IMR-90 (cell line): ENCODE measurements around the gene HDGF. TPM values are rescaled to one million over a fixed set of nuclear protein-coding genes. Genes with fewer than 3 reads are reported as not detected.
A peak's percentile ranks its signal among the peaks of the same experiment; 100 is the strongest.

Experiments used
- ATAC-seq: fragments of 200-7000 bp; cut with Tn5 transposase; 2 replicates; pipeline ENCODE4 v1.9.1; 2020; ENCODE audit warnings: low read depth, mild to moderate bottlenecking, moderate library complexity
- BruUV-seq: library from RNA; stranded (reverse); fragments of 400-500 nt; replicated peaks from 2 replicates; lab custom pipeline; 2021; lab: Mats Ljungman, UMichigan
- CTCF ChIA-PET: fragments of 300-600 bp; formaldehyde crosslinking; extraction: SDS; loops from one replicate; lab custom pipeline; 2021; ENCODE audit warnings: antibody characterized with exemption; lab: Yijun Ruan, JAX
- POLR2A ChIA-PET: fragments of 300-600 bp; sonication (Branson Sonifier 250); formaldehyde crosslinking; loops from one replicate; lab custom pipeline; 2022; ENCODE audit warnings: antibody characterized with exemption; ENCODE audit not compliant: unreplicated experiment; lab: Charles Lee
- DNase-seq: peaks from one replicate; pipeline ENCODE4 v3.0.0; 2013
- H2AFZ ChIP-seq: replicated peaks from 2 replicates; pipeline ENCODE3; 2013; ENCODE audit warnings: low read length, mild to moderate bottlenecking; ENCODE audit not compliant: poor library complexity
- H2AK5ac ChIP-seq: 2 replicates; pipeline ENCODE4 v1.6.1; 2013; ENCODE audit warnings: low read depth, low read length, inconsistent platforms
- H2AK9ac ChIP-seq: replicated peaks from 2 replicates; pipeline ENCODE3; 2013; ENCODE audit warnings: mild to moderate bottlenecking, low read depth, low read length, moderate library complexity; ENCODE audit not compliant: poor library complexity
- H2BK120ac ChIP-seq: 2 replicates; pipeline ENCODE4 v1.6.1; 2013; ENCODE audit warnings: low read depth, low read length, inconsistent platforms
- H2BK15ac ChIP-seq: 3 replicates; pipeline ENCODE4 v1.6.1; 2013; ENCODE audit warnings: low read depth, low read length, inconsistent platforms
- H2BK20ac ChIP-seq: 2 replicates; pipeline ENCODE4 v1.6.1; 2013; ENCODE audit warnings: low read depth, mild to moderate bottlenecking, inconsistent platforms, low read length, moderate library complexity
- H2BK5ac ChIP-seq: 2 replicates; pipeline ENCODE4 v1.6.1; 2013; ENCODE audit warnings: mild to moderate bottlenecking, low read depth, low read length, inconsistent platforms; ENCODE audit not compliant: poor library complexity, severe bottlenecking
- H3K14ac ChIP-seq: replicated peaks from 2 replicates; pipeline ENCODE4 v1.6.1; 2013; ENCODE audit warnings: low read depth, low read length, inconsistent platforms
- H3K18ac ChIP-seq: 2 replicates; pipeline ENCODE4 v1.6.1; 2013; ENCODE audit warnings: low read depth, low read length, control low read depth
- H3K23ac ChIP-seq: 2 replicates; pipeline ENCODE4 v1.6.1; 2013; ENCODE audit warnings: low read depth, low read length, inconsistent platforms
- H3K27ac ChIP-seq: 2 replicates; pipeline ENCODE4 v1.5.1; 2013; ENCODE audit warnings: mild to moderate bottlenecking, control low read depth, low read length; ENCODE audit not compliant: insufficient read depth
- H3K27me3 ChIP-seq: 2 replicates; pipeline ENCODE4 v1.6.1; 2013; ENCODE audit warnings: low read length; ENCODE audit not compliant: control insufficient read depth, insufficient read depth
- H3K36me3 ChIP-seq: 2 replicates; pipeline ENCODE4 v1.6.1; 2013; ENCODE audit warnings: low read length, mixed read lengths; ENCODE audit not compliant: control insufficient read depth, insufficient read depth
- H3K4ac ChIP-seq: 2 replicates; pipeline ENCODE4 v1.6.1; 2013; ENCODE audit warnings: low read depth, low read length, inconsistent platforms
- H3K4me1 ChIP-seq: 2 replicates; pipeline ENCODE4 v1.6.1; 2013; ENCODE audit warnings: low read length, mixed read lengths; ENCODE audit not compliant: control insufficient read depth, insufficient read depth
- H3K4me2 ChIP-seq: 2 replicates; pipeline ENCODE4 v1.6.1; 2013; ENCODE audit warnings: low read depth, mild to moderate bottlenecking, control low read depth, low read length, moderate library complexity
- H3K4me3 ChIP-seq: 2 replicates; pipeline ENCODE4 v1.5.1; 2013; ENCODE audit warnings: low read depth, mild to moderate bottlenecking, control low read depth, low read length, moderate library complexity; ENCODE audit not compliant: insufficient read depth
- H3K56ac ChIP-seq: 2 replicates; pipeline ENCODE4 v1.6.1; 2013; ENCODE audit warnings: low read length, inconsistent platforms; ENCODE audit not compliant: insufficient read depth; ENCODE audit errors: extremely low read depth
- H3K79me1 ChIP-seq, 2 experiments: 2 replicates each; pipeline ENCODE4 v1.6.1; 2013; ENCODE audit warnings: low read length in 2 of 2, inconsistent platforms in 1 of 2, low read depth in 1 of 2
- H3K9ac ChIP-seq: 2 replicates; pipeline ENCODE4 v1.6.1; 2013; ENCODE audit warnings: low read depth, low read length, control low read depth
- H3K9me1 ChIP-seq: 2 replicates; pipeline ENCODE4 v1.6.1; 2013; ENCODE audit warnings: low read length, inconsistent platforms; ENCODE audit not compliant: insufficient read depth
- H3K9me3 ChIP-seq: 2 replicates; pipeline ENCODE4 v1.6.1; 2013; ENCODE audit warnings: low read length; ENCODE audit not compliant: control insufficient read depth, insufficient read depth
- H4K20me1 ChIP-seq: 2 replicates; pipeline ENCODE4 v1.6.1; 2013; ENCODE audit warnings: low read length, inconsistent platforms; ENCODE audit not compliant: insufficient read depth
- H4K5ac ChIP-seq: 2 replicates; pipeline ENCODE4 v1.6.1; 2013; ENCODE audit warnings: mild to moderate bottlenecking, low read depth, low read length, control low read depth
- H4K8ac ChIP-seq, 2 experiments: 2 replicates each; pipeline ENCODE4 v1.6.1; 2013; ENCODE audit warnings: low read depth in 2 of 2, low read length in 2 of 2, control low read depth in 1 of 2, inconsistent platforms in 1 of 2
- H4K91ac ChIP-seq: 2 replicates; pipeline ENCODE4 v1.6.1; 2013; ENCODE audit warnings: low read depth, low read length, inconsistent platforms; ENCODE audit not compliant: insufficient read depth
- MXI1 ChIP-seq: IDR thresholded peaks from 2 replicates; pipeline ENCODE4 v1.6.1; 2012; ENCODE audit warnings: low read depth, mild to moderate bottlenecking, low read length, moderate library complexity, borderline replicate concordance
- NFE2L2 ChIP-seq: fragments of 150-350 bp; IDR thresholded peaks from 2 replicates; pipeline ENCODE4 v1.6.1; 2016; ENCODE audit warnings: low read depth, mild to moderate bottlenecking, low read length
- USF2 ChIP-seq: fragments of 150-350 bp; IDR thresholded peaks from 2 replicates; pipeline ENCODE4 v1.6.1; 2017; ENCODE audit warnings: mild to moderate bottlenecking, antibody characterized with exemption, low read length, low read depth
- WGBS, 2 experiments: methylation state at CpG; one replicate each; pipeline versions ENCODE4 v1.1.5 to v1.1.7; 2013; ENCODE audit warnings: missing lambda C conversion rate in 2 of 2; ENCODE audit not compliant: insufficient read length in 1 of 2; ENCODE audit errors: extremely low coverage in 2 of 2; 5-methylcytosine and 5-hydroxymethylcytosine counted together
- dilution Hi-C: fragments of 300-500 bp; cut with HindIII; formaldehyde crosslinking; loops from one replicate; pipeline ENCODE4 v1.14.3; 2018; ENCODE audit warnings: low sequenced_read_pairs; ENCODE audit not compliant: unreplicated experiment
- in situ Hi-C: fragments of 300-500 bp; cut with MboI; formaldehyde crosslinking; loops from 3 replicates; pipeline ENCODE4 v1.14.3; 2019; ENCODE audit warnings: low sequenced_read_pairs, inconsistent platforms, mixed read lengths
- intact Hi-C: fragments of 100-400 bp; cut with micrococcal nuclease; formaldehyde crosslinking; loops from 2 replicates; pipeline ENCODE4 v1.10.0; 2022
- polyA plus RNA-seq, 3 experiments: library from polyadenylated mRNA; depleted of rRNA; stranded (reverse); fragments of >200 nt; gene quantifications; 2 replicates each; pipeline ENCODE4 v1.2.3, GENCODE V29; 2012; ENCODE audit warnings: low replicate concordance in 1 of 3
- total RNA-seq: library from RNA; depleted of rRNA; stranded (reverse); fragments of >200 nt; gene quantifications from 2 replicates; pipeline ENCODE4 v1.2.3, GENCODE V29; 2012

The HDGF gene
- total and polyA plus RNA-seq, 2 of the 4 experiments (the other 2 are of a cell fraction), result 94.6 to 123 TPM

- peak overlapping the region; percentile 76 for H3K18ac ChIP-seq
- H4K5ac ChIP-seq, result peak overlapping the region; percentile 97
- no peak for DNase-seq
- H2AFZ ChIP-seq, result no peak overlapping the region
- H2AK9ac ChIP-seq, result peak overlapping the region; percentile 100
- H3K79me1 ChIP-seq, result peaks cover 6 to 67% of the 10 kb centered on the region in 2 experiments; a peak in 2 of 4 replicates
- H3K27ac ChIP-seq, result peak overlapping the region; percentile 94
- peak overlapping the region; percentile 89 to 96 for H4K8ac ChIP-seq
- H2BK120ac ChIP-seq, result peak overlapping the region; percentile 75
- no peaks in the 10 kb centered on the region for H3K27me3 ChIP-seq
- H3K14ac ChIP-seq, result peak overlapping the region; percentile 78
- H4K20me1 ChIP-seq, result 0 out of 2 replicates have a peak, but pooled peaks cover 11% of the 10 kb centered on the region
- H4K91ac ChIP-seq, result peak overlapping the region; percentile 96
- H2BK20ac ChIP-seq, result peak overlapping the region; percentile 54; the same call in 1 of the 2 replicates
- H2AK5ac ChIP-seq, result peak overlapping the region; percentile 98
- dilution Hi-C loops, result no loop called here
- peak overlapping the region; percentile 76; the same call in 1 of the 2 replicates for H3K9ac ChIP-seq
- 100% methylated on average over 2 of the region's 9 CpGs; no CpG with 5 or more reads in 1 of the 2 experiments for WGBS, 2 experiments
- no peak for ATAC-seq
- POLR2A ChIA-PET, result no interaction called here
- H3K56ac ChIP-seq, result 0 out of 2 replicates have a peak overlapping the region, but pooled peaks have one; percentile 37
- in situ Hi-C loops, result no loop called here
- peak overlapping the region; percentile 91 for H3K4me2 ChIP-seq
- peak overlapping the region; percentile 83; the same call in 2 of the 3 replicates for H2BK15ac ChIP-seq
- no TSS peak for BruUV-seq
- CTCF ChIA-PET, result interaction anchor here (1.2 kb wide), 1 partner anchor 57 kb away, joined by 4 read pairs; no protein-coding TSS in a partner anchor
- H3K23ac ChIP-seq, result 0 out of 2 replicates have a peak overlapping the region, but pooled peaks have one; percentile 32
- TF ChIP-seq MXI1 (0 out of 2 replicates have a peak, but pooled peaks have one; percentile 26), NFE2L2 (no peak), USF2 (peak; percentile 85)
- H3K4ac ChIP-seq, result peak overlapping the region; percentile 96
- peaks cover 22% of the 10 kb centered on the region for H3K36me3 ChIP-seq
- peak overlapping the region; percentile 31; the same call in 1 of the 2 replicates for H3K4me3 ChIP-seq
- no peaks in the 10 kb centered on the region for H3K9me3 ChIP-seq
- peak overlapping the region; percentile 98 for H2BK5ac ChIP-seq
- H3K9me1 ChIP-seq, result peaks cover 22% of the 10 kb centered on the region; the same call in 1 of the 2 replicates
- intact Hi-C loops, result no loop called here
- H3K4me1 ChIP-seq, result peaks cover 31% of the 10 kb centered on the region
These were observed 5.1 kb downstream of the HDGF start for GRCh38 chr1:156746406-156746727.
